ENCODE measurements around the gene FTH1. TPM values are rescaled to one million over a fixed set of nuclear protein-coding genes. Genes with fewer than 3 reads are reported as not detected.
"Not testable (repeated sequence)": the region's sequence is repeated elsewhere in the genome, so short reads cannot be mapped to it uniquely, and the experiment has no call there.

Gene FTH1
- total RNA-seq, 1 donor from 2014 or later: 4,616 TPM

GRCh38 chr11:61967924-61968757 is 707 bp upstream of the FTH1 start:
- H3K4me3 ChIP-seq: peak overlapping the region; percentile 98
- peak overlapping the region; percentile 97 for H3K27ac ChIP-seq
- H3K4me1 ChIP-seq: peaks cover 81% of the 10 kb centered on the region
- intact Hi-C loops (cut with DNase I): no loop called here
- H3K9me3 ChIP-seq: no peaks in the 10 kb centered on the region
- peak; percentile 1 for ATAC-seq
- DNase-seq: peak; percentile 80
- TF ChIP-seq, protein P1, sequence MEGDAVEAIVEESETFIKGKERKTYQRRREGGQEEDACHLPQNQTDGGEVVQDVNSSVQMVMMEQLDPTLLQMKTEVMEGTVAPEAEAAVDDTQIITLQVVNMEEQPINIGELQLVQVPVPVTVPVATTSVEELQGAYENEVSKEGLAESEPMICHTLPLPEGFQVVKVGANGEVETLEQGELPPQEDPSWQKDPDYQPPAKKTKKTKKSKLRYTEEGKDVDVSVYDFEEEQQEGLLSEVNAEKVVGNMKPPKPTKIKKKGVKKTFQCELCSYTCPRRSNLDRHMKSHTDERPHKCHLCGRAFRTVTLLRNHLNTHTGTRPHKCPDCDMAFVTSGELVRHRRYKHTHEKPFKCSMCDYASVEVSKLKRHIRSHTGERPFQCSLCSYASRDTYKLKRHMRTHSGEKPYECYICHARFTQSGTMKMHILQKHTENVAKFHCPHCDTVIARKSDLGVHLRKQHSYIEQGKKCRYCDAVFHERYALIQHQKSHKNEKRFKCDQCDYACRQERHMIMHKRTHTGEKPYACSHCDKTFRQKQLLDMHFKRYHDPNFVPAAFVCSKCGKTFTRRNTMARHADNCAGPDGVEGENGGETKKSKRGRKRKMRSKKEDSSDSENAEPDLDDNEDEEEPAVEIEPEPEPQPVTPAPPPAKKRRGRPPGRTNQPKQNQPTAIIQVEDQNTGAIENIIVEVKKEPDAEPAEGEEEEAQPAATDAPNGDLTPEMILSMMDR (IDR thresholded peaks at IDR 0.05): no peak
- peaks cover 29% of the 10 kb centered on the region for H3K36me3 ChIP-seq
- H3K27me3 ChIP-seq (ENCODE audit: low read depth): no peaks in the 10 kb centered on the region

DNA sequence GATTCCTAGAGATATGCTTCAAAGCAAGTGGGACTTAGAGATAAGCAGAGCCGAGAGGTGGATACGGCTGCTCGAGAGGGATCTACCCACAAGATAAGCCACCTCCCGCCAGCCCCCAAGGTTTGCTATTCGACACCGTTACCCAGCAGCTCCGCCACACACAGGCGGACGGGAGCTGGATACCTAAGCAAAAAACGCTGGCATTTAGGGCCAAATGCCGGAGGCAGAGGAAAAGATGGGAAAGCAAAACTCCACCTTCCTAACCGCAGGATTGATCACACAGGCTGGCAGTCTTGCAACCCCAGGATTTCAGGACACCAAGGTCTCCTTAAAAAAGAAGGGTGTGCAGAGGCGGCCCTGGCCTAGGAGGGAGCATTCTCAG is 709 bp downstream of the FTH1 start:
- no peak for DNase-seq
- Histone ChIP-seq H3K4me1 (peaks cover 81% of the 10 kb centered on the region), H3K4me3 (peak overlapping the region; percentile 98), H3K27me3 (ENCODE audit: low read depth) (no peaks in the 10 kb centered on the region), H3K27ac (peak overlapping the region; percentile 97), H3K9me3 (no peaks in the 10 kb centered on the region), H3K36me3 (peaks cover 35% of the 10 kb centered on the region)
- ATAC-seq: no peak
- intact Hi-C loops (cut with DNase I): no loop called here
- TF ChIP-seq, protein P1 (IDR thresholded peaks at IDR 0.05): no peak

GRCh38 chr11:61964666-61965271 is 2.7 kb downstream of the FTH1 start:
- H3K27me3 ChIP-seq (ENCODE audit: low read depth); intact Hi-C loops (cut with DNase I); H3K9me3 ChIP-seq; ATAC-seq; DNase-seq: not testable (repeated sequence)
- peaks cover 36% of the 10 kb centered on the region for H3K36me3 ChIP-seq
- H3K4me3 ChIP-seq: peak overlapping the region; percentile 98
- peak overlapping the region; percentile 97 for H3K27ac ChIP-seq
- H3K4me1 ChIP-seq: peaks cover 73% of the 10 kb centered on the region

DNA sequence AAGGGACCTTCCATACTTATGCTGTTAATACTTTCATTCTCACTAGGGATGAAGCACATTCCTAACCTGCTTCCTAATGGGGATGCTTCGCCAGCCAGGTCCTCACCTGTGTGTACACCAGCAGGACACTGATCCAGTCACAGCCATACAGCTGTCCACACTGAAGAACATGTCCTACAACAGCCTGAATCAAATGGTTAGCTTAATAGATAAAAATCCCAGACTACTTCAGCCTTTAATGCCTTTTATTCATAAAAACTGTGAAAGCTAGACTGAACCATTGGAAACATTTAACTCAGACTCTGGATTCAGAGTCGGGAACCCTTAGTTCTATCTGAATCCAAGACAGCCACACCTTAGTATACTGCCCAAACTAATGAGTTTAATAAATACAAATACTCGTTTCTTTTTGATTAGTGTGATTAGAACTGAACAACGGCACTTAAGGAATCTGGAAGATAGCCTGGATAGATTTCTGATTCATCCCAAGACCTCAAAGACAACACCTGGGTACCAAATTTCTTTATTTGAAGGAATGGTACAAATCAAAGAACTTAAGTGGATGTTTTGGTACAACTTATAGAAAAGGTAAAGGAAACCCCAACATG is 3.3 kb downstream of the FTH1 start:
- ATAC-seq (no peak), DNase-seq (no peak)
- Histone ChIP-seq H3K9me3 (no peaks in the 10 kb centered on the region), H3K27ac (peak overlapping the region; percentile 97), H3K27me3 (ENCODE audit: low read depth) (no peaks in the 10 kb centered on the region), H3K4me1 (peaks cover 67% of the 10 kb centered on the region), H3K4me3 (peak overlapping the region; percentile 98), H3K36me3 (peaks cover 42% of the 10 kb centered on the region)
- intact Hi-C loops (cut with DNase I): no loop called here
- TF ChIP-seq, protein P1 (IDR thresholded peaks at IDR 0.05): no peak

DNA sequence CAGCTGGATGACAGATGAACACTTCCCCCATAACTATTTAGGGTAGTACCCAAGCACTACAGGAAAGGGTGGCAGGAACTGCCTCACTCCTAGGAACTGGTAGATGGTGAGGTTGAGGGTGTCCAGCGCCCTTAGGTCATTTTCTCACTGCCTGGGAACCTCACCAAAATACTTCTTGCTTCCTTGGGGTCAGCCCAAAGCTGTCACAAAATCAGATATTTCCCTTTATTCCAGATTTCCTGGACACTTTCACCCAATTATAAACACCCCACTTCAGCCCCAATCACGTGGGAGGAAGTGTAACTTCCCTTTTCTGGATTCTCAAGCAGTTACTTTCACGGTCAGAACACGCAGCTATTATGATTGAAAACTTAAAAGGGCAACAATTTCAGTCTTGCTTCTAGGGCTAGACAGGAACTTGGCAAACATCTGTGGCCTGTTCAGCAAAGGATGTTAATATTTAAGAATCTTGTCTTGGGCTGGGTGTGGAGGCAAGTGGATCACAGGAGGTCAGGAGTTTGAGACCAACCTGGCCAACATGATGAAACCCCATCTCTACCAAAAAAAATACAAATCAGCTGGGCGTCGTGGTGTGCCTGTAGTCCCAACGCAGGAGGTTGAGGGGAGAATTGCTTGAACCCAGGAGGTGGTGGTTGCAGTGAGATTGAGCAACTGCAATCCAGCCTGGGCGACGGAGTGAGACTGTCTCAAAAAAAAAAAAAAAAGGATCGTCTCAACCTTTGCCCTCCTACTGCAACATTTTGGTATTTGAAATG is 4.0 kb downstream of the FTH1 start:
- H3K27me3 ChIP-seq (ENCODE audit: low read depth): no peaks in the 10 kb centered on the region
- DNase-seq (no peak), ATAC-seq (peak; percentile 8 to 31)
- intact Hi-C loops (cut with DNase I): no loop called here
- H3K4me3 ChIP-seq: peak overlapping the region; percentile 98
- H3K9me3 ChIP-seq: no peaks in the 10 kb centered on the region
- H3K36me3 ChIP-seq: peaks cover 44% of the 10 kb centered on the region
- H3K27ac ChIP-seq: peak overlapping the region; percentile 97
- TF ChIP-seq, protein P1 (IDR thresholded peaks at IDR 0.05): no peak
- peaks cover 60% of the 10 kb centered on the region for H3K4me1 ChIP-seq

Data from lower lobe of right lung (tissue), 2 donors.